DND-41 (cell line): ENCODE data around the gene DLG2.

ENCODE experiments used
- CTCF ChIP-seq: IDR thresholded peaks from 2 replicates; pipeline ENCODE4 v1.5.1; 2012; ENCODE audit warnings: borderline replicate concordance, low read length, moderate library complexity, mild to moderate bottlenecking; ENCODE audit not compliant: poor library complexity, severe bottlenecking; ENCODE audit errors: extremely low read depth
- EZH2 ChIP-seq: IDR thresholded peaks from 3 replicates; pipeline ENCODE4 v1.6.1; 2012; ENCODE audit warnings: borderline replicate concordance, low read depth, mild to moderate bottlenecking, moderate library complexity, low read length, inconsistent platforms; ENCODE audit not compliant: severe bottlenecking

- TF ChIP-seq EZH2 (no peak), CTCF (no peak)
These were observed 310.2 kb downstream of the DLG2 start for GRCh38 chr11:85316967-85317366.
